Ishikawa (cell line): ENCODE results near the gene ZYX.

ENCODE experiments used
- CEBPB ChIP-seq: IDR thresholded peaks from 2 replicates; pipeline ENCODE4 v1.6.1; 2012
- CREB1 ChIP-seq: IDR thresholded peaks from 2 replicates; pipeline ENCODE4 v1.6.1; 2012; ENCODE audit warnings: low read depth
- EGR1 ChIP-seq: IDR thresholded peaks from 2 replicates; pipeline ENCODE4 v1.6.1; 2012
- EP300 ChIP-seq: IDR thresholded peaks from 2 replicates; pipeline ENCODE4 v1.6.1; 2012; ENCODE audit warnings: borderline replicate concordance
- FOXM1 ChIP-seq: IDR thresholded peaks from 2 replicates; pipeline ENCODE4 v1.6.1; 2012; ENCODE audit warnings: low read depth, borderline replicate concordance
- NFIC ChIP-seq: IDR thresholded peaks from 2 replicates; pipeline ENCODE4 v1.6.1; 2012
- RAD21 ChIP-seq: IDR thresholded peaks from 2 replicates; pipeline ENCODE4 v1.6.1; 2012; ENCODE audit warnings: low read depth
- REST ChIP-seq: IDR thresholded peaks from 2 replicates; pipeline ENCODE4 v1.6.1; 2012; ENCODE audit warnings: low read depth, mild to moderate bottlenecking
- TAF1 ChIP-seq: IDR thresholded peaks from 2 replicates; pipeline ENCODE4 v1.6.1; 2012; ENCODE audit warnings: low read depth, mild to moderate bottlenecking
- TCF12 ChIP-seq: IDR thresholded peaks from 2 replicates; pipeline ENCODE4 v1.6.1; 2012; ENCODE audit warnings: low read depth
- TEAD4 ChIP-seq: IDR thresholded peaks from 2 replicates; pipeline ENCODE4 v1.6.1; 2012
- USF1 ChIP-seq: IDR thresholded peaks from 2 replicates; pipeline ENCODE4 v1.6.1; 2012
- YY1 ChIP-seq: IDR thresholded peaks from 2 replicates; pipeline ENCODE4 v1.6.1; 2012; ENCODE audit warnings: low read depth
- ZBTB7A ChIP-seq: IDR thresholded peaks from 2 replicates; pipeline ENCODE4 v1.6.1; 2012; ENCODE audit warnings: low read depth
- TF ChIP-seq, protein P1 (sequence below): IDR thresholded peaks from 2 replicates; pipeline ENCODE4 v1.6.1; 2012

Gene ZYX

GRCh38 chr7:143352531-143353002 is 28.6 kb upstream of the ZYX start:
- TF ChIP-seq TEAD4 = no peak

GRCh38 chr7:143354376-143354775 is 26.8 kb upstream of the ZYX start:
- TF ChIP-seq USF1 (no peak), TEAD4 (no peak), EGR1 (no peak), NFIC (no peak), FOXM1 (no peak)

GRCh38 chr7:143354965-143355364 is 26.2 kb upstream of the ZYX start:
- TF ChIP-seq REST = no peak
- no peak for TF ChIP-seq CEBPB
- TF ChIP-seq ZBTB7A = no peak
- no peak for TF ChIP-seq CREB1
- TF ChIP-seq TAF1 = no peak
- no peak for TF ChIP-seq FOXM1
- TF ChIP-seq EGR1 = no peak
- TF ChIP-seq, protein P1, sequence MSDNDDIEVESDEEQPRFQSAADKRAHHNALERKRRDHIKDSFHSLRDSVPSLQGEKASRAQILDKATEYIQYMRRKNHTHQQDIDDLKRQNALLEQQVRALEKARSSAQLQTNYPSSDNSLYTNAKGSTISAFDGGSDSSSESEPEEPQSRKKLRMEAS = no peak
- TF ChIP-seq TEAD4 = no peak
- no peak for TF ChIP-seq RAD21
- TF ChIP-seq YY1 = no peak
- TF ChIP-seq USF1 = no peak
- TF ChIP-seq EP300 = no peak
- TF ChIP-seq NFIC = no peak
- no peak for TF ChIP-seq TCF12

DNA sequence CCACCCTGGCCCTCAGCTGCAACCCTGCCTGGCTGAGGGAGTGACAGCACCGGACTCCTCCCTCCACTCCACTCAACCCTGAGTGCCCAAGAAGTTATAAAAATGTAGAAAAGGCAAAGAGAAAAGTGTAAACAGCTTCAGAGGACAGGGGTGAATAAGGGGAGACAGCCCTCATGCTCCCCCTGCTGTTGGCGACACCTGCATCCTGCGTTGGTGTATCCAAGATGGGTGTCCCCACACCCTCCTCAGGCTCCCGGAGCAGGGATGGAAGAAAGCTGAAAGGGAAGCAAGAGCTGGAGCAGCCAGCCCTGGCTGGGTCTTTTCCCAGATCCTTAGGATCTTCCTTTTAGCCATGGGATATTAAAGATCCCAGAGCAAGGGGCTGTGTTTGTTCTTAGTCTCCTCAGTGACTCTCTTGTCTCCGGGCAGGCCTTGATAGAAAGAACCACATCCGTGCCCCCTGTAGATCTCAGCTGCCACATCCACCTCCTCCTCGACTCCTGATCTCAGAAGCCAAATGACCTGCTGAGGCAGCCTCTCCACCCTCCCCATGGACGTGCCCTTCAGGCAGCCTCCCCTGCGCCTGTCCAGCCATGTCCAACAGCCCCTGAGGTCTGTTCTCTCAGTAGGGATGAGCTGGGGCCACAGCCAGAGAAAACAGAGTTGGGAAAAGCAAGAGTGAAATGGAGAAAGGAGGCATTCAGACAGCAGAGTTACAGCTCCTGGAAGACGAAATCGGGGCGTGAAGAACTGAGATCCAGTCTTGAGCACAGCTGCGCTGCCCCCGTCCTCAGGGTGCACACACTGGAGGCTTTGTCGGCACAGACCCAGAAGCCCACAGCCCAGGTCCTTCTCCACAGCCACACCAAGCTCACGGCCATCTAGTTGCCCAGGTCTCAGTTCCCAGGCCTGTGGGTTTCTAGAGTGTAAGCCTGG is 25.4 kb upstream of the ZYX start:
- TF ChIP-seq EP300 = no peak
- no peak for TF ChIP-seq TEAD4
- no peak for TF ChIP-seq REST
- no peak for TF ChIP-seq NFIC
- TF ChIP-seq YY1 = no peak
- TF ChIP-seq TCF12 = no peak
- TF ChIP-seq, protein P1 = no peak
- TF ChIP-seq ZBTB7A = no peak
- no peak for TF ChIP-seq CEBPB
- no peak for TF ChIP-seq TAF1
- no peak for TF ChIP-seq FOXM1
- no peak for TF ChIP-seq EGR1
- no peak for TF ChIP-seq RAD21
- no peak for TF ChIP-seq USF1
- TF ChIP-seq CREB1 = no peak

GRCh38 chr7:143356414-143357050 is 24.6 kb upstream of the ZYX start:
- TF ChIP-seq EP300 (no peak), USF1 (no peak), CREB1 (no peak), EGR1 (no peak), TCF12 (no peak), ZBTB7A (no peak), FOXM1 (no peak), TAF1 (no peak), NFIC (no peak), RAD21 (no peak), CEBPB (no peak), REST (no peak), YY1 (no peak), TEAD4 (no peak)
- TF ChIP-seq, protein P1 = no peak
